ENCODE measurements around the gene ADK. TPM values are rescaled to one million over a fixed set of nuclear protein-coding genes. Genes with fewer than 3 reads are reported as not detected.

ADK gene
- total and polyA plus RNA-seq, 8 donors = 7.2 to 66.1 (median 21.5) TPM

DNA sequence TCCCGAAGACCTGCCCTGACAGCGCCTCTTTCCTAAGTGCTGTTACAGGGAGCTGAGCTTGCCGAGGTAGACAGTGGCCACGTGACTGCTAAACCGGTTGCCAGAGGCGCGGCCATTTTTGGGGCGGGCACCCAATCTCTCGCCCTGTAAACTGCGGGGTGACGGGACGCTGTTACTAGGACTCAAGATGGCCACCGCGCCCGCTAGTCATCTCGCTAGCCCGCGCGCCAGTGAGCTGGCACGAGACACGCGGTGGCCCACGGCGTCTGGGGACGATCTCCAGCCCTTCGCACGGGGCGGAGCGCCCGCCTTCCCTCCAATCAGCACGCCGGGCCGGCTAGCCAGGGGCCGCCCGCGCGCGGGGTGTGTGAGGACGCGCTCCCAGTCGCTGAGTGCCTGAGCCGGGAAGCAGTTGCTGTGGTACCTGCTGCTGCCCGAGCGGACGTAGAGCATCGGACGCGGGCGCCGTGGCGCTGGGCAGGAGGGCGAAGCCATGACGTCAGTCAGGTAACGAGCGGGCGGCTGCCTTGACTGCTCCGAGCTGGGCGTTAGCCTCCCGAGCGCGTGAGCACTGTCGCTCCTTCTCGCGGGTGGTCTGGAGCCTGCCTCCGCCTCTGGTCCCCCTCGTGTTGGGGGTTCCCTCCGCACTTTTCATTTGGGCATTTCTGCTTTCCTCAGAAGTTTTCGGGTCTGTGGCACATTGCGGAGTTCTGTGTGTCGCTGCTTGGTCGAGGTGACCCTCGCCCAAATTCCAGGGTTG, 25.5 kb downstream of the ADK start:
- Histone ChIP-seq H3K27me3 (no peaks in the 10 kb centered on the region), H3K9me3 (no peaks in the 10 kb centered on the region), H3K4me3 (peak overlapping the region; percentile 57 to 73 (median 72)), H3K4me1 (peaks cover 5 to 24% (median 16%) of the 10 kb centered on the region in 4 donors), H3K27ac (peak overlapping the region; percentile 87 to 92 (median 91)), H3K36me3 (no peaks in the 10 kb centered on the region)
- TF ChIP-seq EP300 (IDR thresholded peaks at IDR 0.05) (no peak), POLR2AphosphoS5 (IDR thresholded peaks at IDR 0.05) (peak; percentile 44 to 94 (median 90)), POLR2A (IDR thresholded peaks at IDR 0.05) (peak in 2 of 4 donors; percentile 57 to 59)
- TF ChIP-seq, protein P1, sequence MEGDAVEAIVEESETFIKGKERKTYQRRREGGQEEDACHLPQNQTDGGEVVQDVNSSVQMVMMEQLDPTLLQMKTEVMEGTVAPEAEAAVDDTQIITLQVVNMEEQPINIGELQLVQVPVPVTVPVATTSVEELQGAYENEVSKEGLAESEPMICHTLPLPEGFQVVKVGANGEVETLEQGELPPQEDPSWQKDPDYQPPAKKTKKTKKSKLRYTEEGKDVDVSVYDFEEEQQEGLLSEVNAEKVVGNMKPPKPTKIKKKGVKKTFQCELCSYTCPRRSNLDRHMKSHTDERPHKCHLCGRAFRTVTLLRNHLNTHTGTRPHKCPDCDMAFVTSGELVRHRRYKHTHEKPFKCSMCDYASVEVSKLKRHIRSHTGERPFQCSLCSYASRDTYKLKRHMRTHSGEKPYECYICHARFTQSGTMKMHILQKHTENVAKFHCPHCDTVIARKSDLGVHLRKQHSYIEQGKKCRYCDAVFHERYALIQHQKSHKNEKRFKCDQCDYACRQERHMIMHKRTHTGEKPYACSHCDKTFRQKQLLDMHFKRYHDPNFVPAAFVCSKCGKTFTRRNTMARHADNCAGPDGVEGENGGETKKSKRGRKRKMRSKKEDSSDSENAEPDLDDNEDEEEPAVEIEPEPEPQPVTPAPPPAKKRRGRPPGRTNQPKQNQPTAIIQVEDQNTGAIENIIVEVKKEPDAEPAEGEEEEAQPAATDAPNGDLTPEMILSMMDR (IDR thresholded peaks at IDR 0.05) = no peak
- WGBS, 5 donors = 0 to 2% (median 0%) methylated on average over 21 to 72 of the region's 72 CpGs
- peak; percentile 97 for DNase-seq
- intact Hi-C loops (cut with DNase I; ENCODE audit: low total_unique reads) = no loop called here

DNA sequence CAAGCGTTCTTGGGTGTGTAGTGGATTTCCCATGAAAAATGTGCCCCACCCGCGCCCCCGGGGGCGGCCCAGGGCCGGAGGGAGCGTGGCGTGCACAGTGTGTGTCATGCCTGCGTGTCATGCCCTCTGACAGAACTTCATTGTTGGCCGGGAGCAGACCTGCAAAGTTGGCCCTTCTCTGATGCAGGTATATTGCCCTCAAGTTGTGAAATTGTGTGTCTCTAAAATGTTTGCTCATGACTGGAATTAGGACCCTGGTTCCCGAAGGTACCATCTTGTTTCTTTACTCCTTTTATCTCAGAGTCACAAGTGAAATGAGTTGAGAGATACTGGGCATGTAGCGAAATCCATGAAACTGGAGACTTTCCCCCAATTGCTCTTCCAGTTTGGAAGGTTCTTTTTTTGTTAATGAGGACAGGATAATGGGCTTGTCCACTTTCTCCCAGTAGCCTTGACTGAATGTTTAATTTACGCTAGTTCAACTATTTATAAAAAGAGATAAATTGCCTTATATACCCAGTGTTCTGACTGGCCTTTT, 26.2 kb downstream of the ADK start:
- Histone ChIP-seq H3K27ac (peak overlapping the region; percentile 87 to 92 (median 91)), H3K9me3 (no peaks in the 10 kb centered on the region), H3K4me1 (peaks cover 5 to 25% (median 15%) of the 10 kb centered on the region in 4 donors), H3K36me3 (no peaks in the 10 kb centered on the region), H3K27me3 (no peaks in the 10 kb centered on the region), H3K4me3 (peak overlapping the region; percentile 57 to 73 (median 72))
- 6 to 11% (median 9%) methylated on average over 12 to 13 of the region's 13 CpGs for WGBS, 5 donors
- peak in 1 of 2 donors; percentile 76 for DNase-seq
- intact Hi-C loops (cut with DNase I; ENCODE audit: low total_unique reads) = no loop called here
- TF ChIP-seq EP300 (IDR thresholded peaks at IDR 0.05) = no peak
- no peak for TF ChIP-seq POLR2A (IDR thresholded peaks at IDR 0.05)
- TF ChIP-seq, protein P1 (IDR thresholded peaks at IDR 0.05) = no peak
- no peak for TF ChIP-seq POLR2AphosphoS5 (IDR thresholded peaks at IDR 0.05)

DNA sequence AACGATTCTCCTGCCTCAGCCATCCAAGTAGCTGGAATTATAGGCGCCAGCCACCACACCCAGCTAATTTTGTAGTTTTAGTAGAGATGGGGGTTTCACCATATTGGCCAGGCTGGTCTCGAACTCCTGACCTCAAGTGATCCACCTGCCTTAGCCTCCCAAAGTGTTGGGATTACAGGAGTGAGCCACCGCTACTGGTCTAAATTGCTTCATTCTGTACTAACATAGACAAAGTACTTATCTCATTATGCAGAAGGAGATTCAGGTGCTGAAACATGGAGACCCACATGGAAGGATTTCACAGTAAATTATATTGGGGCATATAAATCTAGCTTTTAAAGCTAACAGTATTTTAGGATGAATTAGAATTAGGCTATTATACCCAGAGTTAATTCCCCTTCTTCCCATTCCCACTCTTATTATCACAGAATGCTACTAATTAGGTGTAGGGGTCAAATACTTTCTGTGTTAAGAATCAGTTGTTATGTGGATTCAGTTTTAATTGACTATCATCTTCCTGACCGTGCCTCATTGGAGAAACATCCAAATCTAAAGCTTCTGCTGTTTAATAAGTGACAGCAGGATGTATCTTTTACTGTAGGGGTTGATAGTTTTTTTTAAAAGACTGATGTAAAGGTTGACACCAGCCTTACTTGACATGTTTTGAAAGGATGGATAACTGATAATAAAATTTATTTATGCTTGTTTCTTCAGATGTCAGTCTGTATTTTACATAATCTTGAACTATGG, 27.2 kb downstream of the ADK start:
- intact Hi-C loops (cut with DNase I; ENCODE audit: low total_unique reads) = no loop called here
- Histone ChIP-seq H3K27ac (no peak overlapping the region), H3K36me3 (no peaks in the 10 kb centered on the region), H3K4me3 (no peak overlapping the region), H3K9me3 (no peaks in the 10 kb centered on the region), H3K4me1 (peaks cover 5 to 27% (median 15%) of the 10 kb centered on the region in 4 donors), H3K27me3 (no peaks in the 10 kb centered on the region)
- TF ChIP-seq, protein P1 (IDR thresholded peaks at IDR 0.05) = no peak
- TF ChIP-seq POLR2AphosphoS5 (IDR thresholded peaks at IDR 0.05) (no peak), EP300 (IDR thresholded peaks at IDR 0.05) (no peak), POLR2A (IDR thresholded peaks at IDR 0.05) (no peak)
- no peak for DNase-seq
- WGBS, 5 donors = 89 to 91% (median 90%) methylated on average over 5 of the region's 5 CpGs

DNA sequence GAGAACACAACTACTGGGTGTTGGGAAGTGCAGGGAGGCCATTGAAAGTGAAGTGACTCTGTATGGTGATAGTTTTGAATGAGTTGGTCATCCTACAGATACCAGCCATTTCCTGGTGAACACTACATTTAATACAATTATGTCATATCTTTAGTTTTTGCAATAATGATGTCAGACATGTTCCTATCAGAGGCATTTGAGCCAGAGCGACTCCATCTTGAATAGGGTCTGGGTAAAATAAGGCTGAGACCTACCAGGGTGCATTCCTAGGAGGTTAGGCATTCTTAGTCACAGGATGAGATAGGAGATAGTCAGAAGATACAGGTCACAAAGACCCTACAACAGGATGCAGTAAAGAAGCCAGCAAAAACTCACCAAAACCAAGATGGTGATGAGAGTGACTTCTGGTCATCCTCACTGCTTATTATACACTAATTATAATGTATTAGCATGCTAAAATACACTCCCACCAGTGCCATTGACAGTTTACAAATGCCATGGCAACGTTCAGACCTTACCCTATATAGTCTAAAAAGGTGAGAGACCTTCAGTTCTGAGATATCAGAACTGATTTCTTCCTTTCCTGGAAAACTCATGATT, 28.2 kb downstream of the ADK start:
- no peak overlapping the region for H3K27ac ChIP-seq
- 71 to 93% (median 88%) methylated on average over 2 of the region's 2 CpGs for WGBS, 5 donors
- TF ChIP-seq, protein P1 (IDR thresholded peaks at IDR 0.05) = no peak
- TF ChIP-seq POLR2A (IDR thresholded peaks at IDR 0.05) (no peak), POLR2AphosphoS5 (IDR thresholded peaks at IDR 0.05) (no peak), EP300 (IDR thresholded peaks at IDR 0.05) (no peak)
- H3K36me3 ChIP-seq = no peaks in the 10 kb centered on the region
- no peak overlapping the region for H3K4me3 ChIP-seq
- no peak for DNase-seq
- intact Hi-C loops (cut with DNase I; ENCODE audit: low total_unique reads) = no loop called here
- no peaks in the 10 kb centered on the region for H3K27me3 ChIP-seq
- peaks cover 5 to 27% (median 15%) of the 10 kb centered on the region in 4 donors for H3K4me1 ChIP-seq
- no peaks in the 10 kb centered on the region for H3K9me3 ChIP-seq

All from stomach (tissue), 9 donors.